A673 (cell line): ENCODE measurements around the gene HOXB3. TPM values are rescaled to one million over a fixed set of nuclear protein-coding genes. Genes with fewer than 3 reads are reported as not detected.

ENCODE experiments used
- BruUV-seq: library from RNA; stranded (reverse); fragments of 400-500 nt; replicated peaks from 2 replicates; lab custom pipeline; 2021; lab: Mats Ljungman, UMichigan
- CTCF ChIA-PET: fragments of 300-600 bp; sonication (Branson Sonifier 250); formaldehyde crosslinking; loops from one replicate; lab custom pipeline; 2022; ENCODE audit warnings: antibody characterized with exemption; lab: Charles Lee
- POLR2A ChIA-PET: fragments of 300-600 bp; sonication (Branson Sonifier 250); formaldehyde crosslinking; loops from one replicate; lab custom pipeline; 2022; ENCODE audit warnings: antibody characterized with exemption; ENCODE audit not compliant: low non-redundant PET; lab: Charles Lee
- DNase-seq: peaks from one replicate; pipeline ENCODE4 v3.0.0-alpha.2; 2015; ENCODE audit warnings: low spot score
- H3K27ac ChIP-seq: fragments of 200-600 bp; sonication (generic); 2 replicates; pipeline ENCODE4 v1.5.1; 2016; ENCODE audit warnings: mixed run types, low read depth, mild to moderate bottlenecking, mixed read lengths, antibody characterized with exemption, low read length; ENCODE audit not compliant: poor library complexity, severe bottlenecking
- H3K27me3 ChIP-seq: fragments of 200-600 bp; sonication (generic); replicated peaks from 2 replicates; pipeline ENCODE4 v1.6.1; 2017; ENCODE audit warnings: mixed run types, low read depth, mild to moderate bottlenecking, mixed read lengths, antibody characterized with exemption, low read length; ENCODE audit not compliant: insufficient read depth, poor library complexity
- H3K36me3 ChIP-seq: fragments of 200-600 bp; sonication (generic); 2 replicates; pipeline ENCODE4 v1.6.1; 2016; ENCODE audit warnings: mixed run types, mild to moderate bottlenecking, mixed read lengths, antibody characterized with exemption, low read length; ENCODE audit not compliant: insufficient read depth, poor library complexity, severe bottlenecking
- H3K4me1 ChIP-seq: fragments of 200-600 bp; sonication (generic); 2 replicates; pipeline ENCODE4 v1.6.1; 2017; ENCODE audit warnings: mixed run types, mild to moderate bottlenecking, mixed read lengths, antibody characterized with exemption, low read length; ENCODE audit not compliant: insufficient read depth, poor library complexity, severe bottlenecking
- H3K4me3 ChIP-seq: fragments of 200-600 bp; sonication (generic); 2 replicates; pipeline ENCODE4 v1.5.1; 2016; ENCODE audit warnings: low read depth, mixed run types, mild to moderate bottlenecking, mixed read lengths, low read length; ENCODE audit not compliant: poor library complexity, severe bottlenecking
- H3K9me3 ChIP-seq: fragments of 200-600 bp; sonication (generic); 2 replicates; pipeline ENCODE4 v1.6.1; 2016; ENCODE audit warnings: mixed run types, low read depth, mild to moderate bottlenecking, mixed read lengths, antibody characterized with exemption, low read length; ENCODE audit not compliant: poor library complexity, severe bottlenecking
- EZH2 ChIP-seq: fragments of 200-600 bp; sonication (generic); IDR thresholded peaks from 2 replicates; pipeline ENCODE4 v1.6.1; 2017; ENCODE audit warnings: borderline replicate concordance, low read depth, mild to moderate bottlenecking, mixed read lengths, antibody characterized with exemption, low read length; ENCODE audit not compliant: poor library complexity, severe bottlenecking
- intact Hi-C: fragments of 100-400 bp; cut with micrococcal nuclease; formaldehyde crosslinking; loops from one replicate; pipeline ENCODE4 v1.10.0; 2022; ENCODE audit not compliant: unreplicated experiment
- total RNA-seq: library from RNA; stranded (reverse); gene quantifications from 2 replicates; pipeline ENCODE4 v1.2.3, GENCODE V29; 2021
- TF ChIP-seq, protein P1 (sequence below): fragments of 300-800, 200-600 bp; sonication (generic); conservative IDR thresholded peaks from 2 replicates; pipeline ENCODE4 v1.5.1; 2017; ENCODE audit warnings: low read depth, mild to moderate bottlenecking, antibody characterized with exemption, low read length, moderate library complexity, mixed read lengths

Gene HOXB3
- total RNA-seq, 1 experiment from 2014 or later, result 40.7 TPM

DNA sequence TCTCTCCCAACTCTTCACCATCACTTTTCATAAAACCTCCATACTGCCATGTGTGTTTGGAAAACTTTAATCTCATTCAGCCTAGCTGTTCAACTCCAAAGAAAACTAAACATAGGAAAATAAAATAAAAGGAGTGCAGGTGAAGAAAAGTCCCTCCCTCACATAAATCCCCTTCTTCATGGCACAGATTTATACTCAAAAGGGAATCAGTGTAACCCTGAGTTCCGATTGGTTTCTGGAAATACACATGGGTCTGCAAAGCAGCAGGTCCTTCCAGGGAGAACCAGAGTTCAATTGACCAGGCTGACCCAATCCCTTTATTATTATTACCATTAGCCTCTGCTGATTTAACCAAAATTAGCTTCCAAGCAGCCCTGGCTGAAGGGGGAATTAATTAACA lies 36.2 kb downstream of the HOXB3 start:
- peaks cover 50% of the 10 kb centered on the region for H3K4me1 ChIP-seq
- no peak overlapping the region for H3K27ac ChIP-seq
- intact Hi-C loops, result no loop called here
- peak overlapping the region; percentile 47 for H3K4me3 ChIP-seq
- ChIA-PET CTCF (no interaction called here), POLR2A (no interaction called here)
- no peaks in the 10 kb centered on the region for H3K9me3 ChIP-seq
- H3K27me3 ChIP-seq, result no peaks in the 10 kb centered on the region
- peaks cover 28% of the 10 kb centered on the region for H3K36me3 ChIP-seq
- DNase-seq, result no peak
- no TSS peak for BruUV-seq
- TF ChIP-seq, protein P1, sequence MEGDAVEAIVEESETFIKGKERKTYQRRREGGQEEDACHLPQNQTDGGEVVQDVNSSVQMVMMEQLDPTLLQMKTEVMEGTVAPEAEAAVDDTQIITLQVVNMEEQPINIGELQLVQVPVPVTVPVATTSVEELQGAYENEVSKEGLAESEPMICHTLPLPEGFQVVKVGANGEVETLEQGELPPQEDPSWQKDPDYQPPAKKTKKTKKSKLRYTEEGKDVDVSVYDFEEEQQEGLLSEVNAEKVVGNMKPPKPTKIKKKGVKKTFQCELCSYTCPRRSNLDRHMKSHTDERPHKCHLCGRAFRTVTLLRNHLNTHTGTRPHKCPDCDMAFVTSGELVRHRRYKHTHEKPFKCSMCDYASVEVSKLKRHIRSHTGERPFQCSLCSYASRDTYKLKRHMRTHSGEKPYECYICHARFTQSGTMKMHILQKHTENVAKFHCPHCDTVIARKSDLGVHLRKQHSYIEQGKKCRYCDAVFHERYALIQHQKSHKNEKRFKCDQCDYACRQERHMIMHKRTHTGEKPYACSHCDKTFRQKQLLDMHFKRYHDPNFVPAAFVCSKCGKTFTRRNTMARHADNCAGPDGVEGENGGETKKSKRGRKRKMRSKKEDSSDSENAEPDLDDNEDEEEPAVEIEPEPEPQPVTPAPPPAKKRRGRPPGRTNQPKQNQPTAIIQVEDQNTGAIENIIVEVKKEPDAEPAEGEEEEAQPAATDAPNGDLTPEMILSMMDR, result no peak
- TF ChIP-seq EZH2, result no peak

GRCh38 chr17:48553190-48553547 lies 36.9 kb downstream of the HOXB3 start:
- BruUV-seq, result no TSS peak
- intact Hi-C loops, result no loop called here
- H3K4me1 ChIP-seq, result peaks cover 57% of the 10 kb centered on the region
- H3K4me3 ChIP-seq, result no peak overlapping the region
- no peak overlapping the region for H3K27ac ChIP-seq
- no peak for DNase-seq
- H3K27me3 ChIP-seq, result no peaks in the 10 kb centered on the region
- TF ChIP-seq EZH2, result no peak
- TF ChIP-seq, protein P1, result no peak
- ChIA-PET POLR2A (no interaction called here), CTCF (no interaction called here)
- H3K36me3 ChIP-seq, result peaks cover 28% of the 10 kb centered on the region
- no peaks in the 10 kb centered on the region for H3K9me3 ChIP-seq

- no TSS peak for BruUV-seq
- Histone ChIP-seq H3K27me3 (no peaks in the 10 kb centered on the region), H3K4me3 (no peak overlapping the region), H3K27ac (no peak overlapping the region), H3K9me3 (no peaks in the 10 kb centered on the region), H3K4me1 (peaks cover 57% of the 10 kb centered on the region), H3K36me3 (peaks cover 28% of the 10 kb centered on the region)
- POLR2A ChIA-PET, result no interaction called here
- DNase-seq, result no peak
- CTCF ChIA-PET, result no interaction called here
- TF ChIP-seq EZH2, result no peak
- TF ChIP-seq, protein P1, result no peak
- intact Hi-C loops, result no loop called here
Measured at GRCh38 chr17:48552466-48553189, 37.4 kb downstream of the HOXB3 start.
